ENCODE results near the gene ROCK2. TPM values are rescaled to one million over a fixed set of nuclear protein-coding genes. Genes with fewer than 3 reads are reported as not detected.

ROCK2 gene
- total and polyA plus RNA-seq, 2 of the 13 experiments (the other 11 are each of a cell fraction or from before 2014, with no cell fraction given): 38.1 to 119 TPM

DNA sequence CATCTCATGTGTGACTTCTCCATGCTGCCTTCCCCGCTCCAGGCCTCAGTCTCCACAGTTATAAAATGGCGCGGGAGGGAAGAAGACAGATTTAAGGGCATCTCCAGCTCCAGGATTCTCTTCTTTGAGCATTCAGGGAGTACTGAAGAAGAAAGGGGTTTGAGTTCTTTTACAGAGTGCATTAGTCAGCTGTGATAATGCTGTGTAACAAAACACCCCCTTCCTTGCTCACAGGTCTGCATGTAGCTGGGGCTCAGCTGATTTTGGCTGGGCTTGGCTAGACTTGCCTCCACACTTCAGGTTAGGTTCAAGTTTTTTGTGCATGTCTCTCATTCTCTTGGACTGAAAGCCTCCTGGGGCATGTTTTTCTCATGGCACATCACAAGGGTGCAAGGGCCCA, 197.2 kb downstream of the ROCK2 start:
- Histone ChIP-seq H3K9me3 (ENCODE audit: low read length) (no peaks in the 10 kb centered on the region), H3K4me2 (ENCODE audit: low read depth, low read length) (no peak overlapping the region), H3K27me3 (ENCODE audit: control insufficient read depth in 1 of 2, insufficient read depth in 2 of 2, low read length in 2 of 2) (peaks cover 7 to 62% of the 10 kb centered on the region in 2 experiments; a peak in 4 of 5 replicates), H3K4me1 (ENCODE audit: insufficient read depth, low read length) (peaks cover 9% of the 10 kb centered on the region), H3K79me2 (ENCODE audit: insufficient read depth, low read length) (no peaks in the 10 kb centered on the region), H3K36me3 (replicated peaks in 1 of 2; ENCODE audit: control insufficient read depth in 1 of 2, insufficient read depth in 2 of 2, low read length in 2 of 2) (no peaks in the 10 kb centered on the region), H3K4me3 (replicated peaks in 1 of 3; ENCODE audit: insufficient read depth in 1 of 3, low read depth in 2 of 3, low read length in 3 of 3) (no peak overlapping the region), H3K27ac (ENCODE audit: extremely low read length, insufficient read depth, low read length) (no peak overlapping the region), H4K20me1 (ENCODE audit: insufficient read depth, low read length) (no peaks in the 10 kb centered on the region), H3K9ac (ENCODE audit: insufficient read depth, low read depth, low read length) (no peak overlapping the region), H2AFZ (ENCODE audit: low read length) (no peak overlapping the region)
- ATAC-seq (no peak), FAIRE-seq (no peak), DNase-seq (ENCODE audit: low spot score) (no peak)
- ChIA-PET CTCF (ENCODE audit: low intra/inter-chr PET ratio, low total read pairs) (no interaction called here), POLR2A (no interaction called here)
- BruUV-seq (replicated peaks): no TSS peak
- 7% methylated on average over 3 of the region's 3 CpGs for WGBS (ENCODE audit: low lambda C conversion rate)
- TF ChIP-seq HMGXB4 (CRISPR knock-in tag; IDR thresholded peaks at IDR 0.05; ENCODE audit: borderline replicate concordance in 1 of 2, low read depth in 1 of 2) (no peak), RBAK (CRISPR knock-in tag; IDR thresholded peaks at IDR 0.05) (peak; percentile 96)
- in situ Hi-C loops (cut with HindIII; ENCODE audit: extremely low pct_ligation_motif_present, low pct_unique_long_range_greater_than_20kb) (no loop called here), intact Hi-C loops (cut with micrococcal nuclease; ENCODE audit: unreplicated experiment) (no loop called here)

GRCh38 chr2:11146076-11146475, 198.4 kb downstream of the ROCK2 start:
- Histone ChIP-seq H4K20me1 (ENCODE audit: insufficient read depth, low read length) (no peaks in the 10 kb centered on the region), H3K4me3 (replicated peaks in 1 of 3; ENCODE audit: insufficient read depth in 1 of 3, low read depth in 2 of 3, low read length in 3 of 3) (no peak overlapping the region), H3K9me3 (ENCODE audit: low read length) (no peaks in the 10 kb centered on the region), H3K36me3 (replicated peaks in 1 of 2; ENCODE audit: control insufficient read depth in 1 of 2, insufficient read depth in 2 of 2, low read length in 2 of 2) (no peaks in the 10 kb centered on the region), H3K4me1 (ENCODE audit: insufficient read depth, low read length) (no peaks in the 10 kb centered on the region), H3K27me3 (ENCODE audit: control insufficient read depth in 1 of 2, insufficient read depth in 2 of 2, low read length in 2 of 2) (peaks cover 9 to 55% of the 10 kb centered on the region in 2 experiments; a peak in 4 of 5 replicates), H3K4me2 (ENCODE audit: low read depth, low read length) (no peak overlapping the region), H3K9ac (ENCODE audit: insufficient read depth, low read depth, low read length) (no peak overlapping the region), H3K79me2 (ENCODE audit: insufficient read depth, low read length) (no peaks in the 10 kb centered on the region), H2AFZ (ENCODE audit: low read length) (no peak overlapping the region), H3K27ac (ENCODE audit: extremely low read length, insufficient read depth, low read length) (no peak overlapping the region)
- 52% methylated on average over 3 of the region's 3 CpGs for WGBS (ENCODE audit: low lambda C conversion rate)
- TF ChIP-seq SMAD3 (CRISPR knock-in tag; IDR thresholded peaks at IDR 0.05): no peak
- peak; percentile 52; the same call in 1 of the 2 replicates for TF ChIP-seq ZNF768 (CRISPR knock-in tag; IDR thresholded peaks at IDR 0.05)
- no peak for DNase-seq (ENCODE audit: low spot score)
- no TSS peak for BruUV-seq (replicated peaks)
- POLR2A ChIA-PET: no interaction called here
- in situ Hi-C loops (cut with HindIII; ENCODE audit: extremely low pct_ligation_motif_present, low pct_unique_long_range_greater_than_20kb) (no loop called here), intact Hi-C loops (cut with micrococcal nuclease; ENCODE audit: unreplicated experiment) (no loop called here)
- no peak for FAIRE-seq
- no peak for ATAC-seq
- CTCF ChIA-PET (ENCODE audit: low intra/inter-chr PET ratio, low total read pairs): no interaction called here

Measured in HepG2 (cell line).